Measurements from ENCODE around the gene IFT88.

The IFT88 gene

GRCh38 chr13:20566898-20567874 lies at the start of gene IFT88:
TSS of gene IFT88 (plus strand) at chr13:20567157. CDS start at chr13:20574386, 7,229 bp downstream.
- peak; percentile 99 for DNase-seq

- no peak for DNase-seq
These were observed 48.3 kb upstream of the IFT88 start for GRCh38 chr13:20518660-20519100.

- DNase-seq: no peak
These were observed 47.1 kb upstream of the IFT88 start for GRCh38 chr13:20519875-20520274.

- DNase-seq: no peak
These were observed 45.4 kb upstream of the IFT88 start for GRCh38 chr13:20521364-20522115.

GRCh38 chr13:20525144-20525600 lies 41.8 kb upstream of the IFT88 start:
- peak; percentile 64 for DNase-seq

GRCh38 chr13:20525601-20526544 lies 41.1 kb upstream of the IFT88 start, which contains the start of gene CRYL1:
TSS of gene CRYL1 (minus strand) at chr13:20525857. CDS start at chr13:20525794, 63 bp downstream.
- DNase-seq: peak; percentile 86

- DNase-seq: peak; percentile 31
These were observed 40.3 kb upstream of the IFT88 start for GRCh38 chr13:20526664-20527063.

- no peak for DNase-seq
These were observed 38.5 kb upstream of the IFT88 start for GRCh38 chr13:20528452-20528851.

GRCh38 chr13:20534038-20534608 lies 32.8 kb upstream of the IFT88 start:
- no peak for DNase-seq

GRCh38 chr13:20536992-20537391 lies 30.0 kb upstream of the IFT88 start:
- no peak for DNase-seq

GRCh38 chr13:20544201-20544923 lies 22.6 kb upstream of the IFT88 start:
- DNase-seq: no peak

GRCh38 chr13:20546556-20546955 lies 20.4 kb upstream of the IFT88 start:
- no peak for DNase-seq

- DNase-seq: no peak
These were observed 19.5 kb upstream of the IFT88 start for GRCh38 chr13:20547479-20547908.

GRCh38 chr13:20550799-20551198 lies 16.2 kb upstream of the IFT88 start:
- no peak for DNase-seq

- no peak for DNase-seq
These were observed 13.6 kb upstream of the IFT88 start for GRCh38 chr13:20553311-20553710.

GRCh38 chr13:20558982-20559381 lies 8.0 kb upstream of the IFT88 start:
- DNase-seq: no peak

- no peak for DNase-seq
These were observed 7.1 kb upstream of the IFT88 start for GRCh38 chr13:20559659-20560356.

- no peak for DNase-seq
These were observed 5.2 kb upstream of the IFT88 start for GRCh38 chr13:20561741-20562140.

- DNase-seq: no peak
These were observed 1.7 kb upstream of the IFT88 start for GRCh38 chr13:20565115-20565736.

GRCh38 chr13:20566468-20566897 lies 474 bp upstream of the IFT88 start:
- DNase-seq: peak; percentile 99
